ENCODE results near the gene HOXD9.

HOXD9 gene

DNA sequence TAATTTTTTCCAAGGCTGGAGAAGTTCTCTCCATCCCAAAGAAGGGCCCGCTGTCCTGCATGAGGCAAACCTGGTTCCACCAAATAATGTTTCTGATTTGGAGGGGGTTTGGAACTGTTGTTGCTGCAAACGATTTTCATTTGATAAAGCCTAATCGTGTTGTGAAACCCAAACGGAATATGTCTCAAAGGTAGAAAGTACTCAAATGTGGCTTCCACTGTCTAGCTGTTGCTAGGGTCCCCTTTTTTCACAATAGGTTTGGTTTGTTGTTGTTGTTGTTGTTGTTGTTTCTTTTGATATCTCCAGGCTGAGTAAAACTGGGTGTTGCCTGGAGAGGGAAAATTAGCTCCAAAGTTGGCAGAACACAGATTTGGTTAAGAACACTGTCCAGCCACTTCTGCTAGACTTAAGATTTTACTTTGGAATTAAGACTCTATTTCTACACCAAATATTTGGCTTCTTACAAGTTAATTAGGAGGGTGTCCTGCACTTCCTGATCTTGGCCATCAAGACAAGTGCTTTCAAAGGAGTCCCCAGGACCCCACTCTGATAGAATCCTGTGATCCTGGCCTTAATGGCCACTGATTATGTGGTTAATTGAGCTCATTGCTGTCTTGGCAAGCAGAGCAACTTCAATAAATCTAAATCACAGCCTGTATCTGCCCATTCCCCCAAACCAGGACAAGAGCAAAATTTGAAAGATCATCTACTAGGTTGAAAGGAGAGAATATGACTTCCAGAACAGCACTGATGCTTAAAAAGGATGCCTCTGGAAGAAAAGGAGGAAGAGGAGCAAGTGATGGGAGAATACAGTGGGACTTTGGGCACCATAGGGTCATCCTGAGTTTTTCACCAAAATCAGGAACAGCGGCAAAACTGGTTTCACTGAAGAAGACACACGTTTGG is 33.3 kb upstream of the HOXD9 start:
- no peak for TF ChIP-seq MYC (IDR thresholded peaks at IDR 0.05; ENCODE audit: low read depth, low read length)
- TF ChIP-seq CTCF (IDR thresholded peaks at IDR 0.05; ENCODE audit: low read depth, low read length): no peak
- no peak for TF ChIP-seq POLR2A (IDR thresholded peaks at IDR 0.05; ENCODE audit: extremely low read depth, insufficient read length)
- TF ChIP-seq, protein P1, sequence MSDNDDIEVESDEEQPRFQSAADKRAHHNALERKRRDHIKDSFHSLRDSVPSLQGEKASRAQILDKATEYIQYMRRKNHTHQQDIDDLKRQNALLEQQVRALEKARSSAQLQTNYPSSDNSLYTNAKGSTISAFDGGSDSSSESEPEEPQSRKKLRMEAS (IDR thresholded peaks at IDR 0.05; ENCODE audit: low read depth, low read length): no peak
- H3K4me3 ChIP-seq (ENCODE audit: low read depth, low read length): no peak overlapping the region
- no peak for DNase-seq (ENCODE audit: low read depth)

DNA sequence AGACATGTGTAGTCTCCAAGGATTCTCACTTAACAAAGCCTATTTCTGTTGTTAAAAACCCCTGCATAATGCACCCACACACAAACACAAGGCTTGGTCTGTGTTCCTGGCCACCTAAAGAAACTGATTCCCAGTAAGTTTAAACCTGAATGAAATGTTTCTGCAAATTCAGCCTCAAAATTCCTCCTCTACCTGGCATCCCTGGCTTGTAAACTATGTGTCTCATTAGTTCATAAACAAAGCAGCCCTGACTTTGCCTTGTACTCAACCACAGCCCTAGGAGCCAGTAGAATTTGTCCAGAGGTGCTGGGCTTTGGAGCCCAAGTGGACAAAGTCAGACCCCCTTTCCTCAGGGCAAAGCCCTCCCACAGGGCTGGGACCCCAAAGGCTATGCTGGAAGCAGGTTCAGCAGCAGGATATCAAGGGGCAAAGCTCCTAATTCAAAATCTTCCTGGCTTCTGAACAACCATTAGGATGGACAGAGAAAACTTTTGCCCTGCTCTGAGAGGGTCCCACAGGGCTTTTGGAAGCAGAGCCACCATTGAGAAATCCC is 32.6 kb upstream of the HOXD9 start:
- no peak for DNase-seq (ENCODE audit: low read depth)
- no peak for TF ChIP-seq MYC (IDR thresholded peaks at IDR 0.05; ENCODE audit: low read depth, low read length)
- TF ChIP-seq CTCF (IDR thresholded peaks at IDR 0.05; ENCODE audit: low read depth, low read length): no peak
- TF ChIP-seq POLR2A (IDR thresholded peaks at IDR 0.05; ENCODE audit: extremely low read depth, insufficient read length): no peak
- TF ChIP-seq, protein P1 (IDR thresholded peaks at IDR 0.05; ENCODE audit: low read depth, low read length): no peak
- H3K4me3 ChIP-seq (ENCODE audit: low read depth, low read length): no peak overlapping the region

DNA sequence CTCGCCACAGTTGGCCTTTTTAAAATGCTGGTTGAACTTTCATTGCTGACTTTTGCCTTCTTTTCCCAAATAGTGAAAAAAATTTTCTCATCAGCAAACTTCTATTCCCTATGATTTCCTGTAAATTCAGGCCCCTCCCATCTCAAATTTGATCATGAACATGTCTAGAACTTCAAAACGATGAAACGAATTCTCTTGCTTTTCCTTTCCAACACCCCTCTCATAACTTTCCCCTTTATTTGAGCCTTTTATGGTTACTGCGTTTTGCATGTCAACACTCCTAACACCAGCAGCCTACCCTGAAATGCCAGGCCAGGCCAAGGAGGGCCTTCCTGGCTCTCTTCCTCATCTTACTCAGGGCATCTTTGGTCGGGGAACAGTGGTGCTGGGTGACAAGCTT is 31.7 kb upstream of the HOXD9 start:
- TF ChIP-seq POLR2A (IDR thresholded peaks at IDR 0.05; ENCODE audit: extremely low read depth, insufficient read length): no peak
- TF ChIP-seq CTCF (IDR thresholded peaks at IDR 0.05; ENCODE audit: low read depth, low read length): no peak
- TF ChIP-seq MYC (IDR thresholded peaks at IDR 0.05; ENCODE audit: low read depth, low read length): no peak
- TF ChIP-seq, protein P1 (IDR thresholded peaks at IDR 0.05; ENCODE audit: low read depth, low read length): no peak
- no peak overlapping the region for H3K4me3 ChIP-seq (ENCODE audit: low read depth, low read length)
- DNase-seq (ENCODE audit: low read depth): no peak

DNA sequence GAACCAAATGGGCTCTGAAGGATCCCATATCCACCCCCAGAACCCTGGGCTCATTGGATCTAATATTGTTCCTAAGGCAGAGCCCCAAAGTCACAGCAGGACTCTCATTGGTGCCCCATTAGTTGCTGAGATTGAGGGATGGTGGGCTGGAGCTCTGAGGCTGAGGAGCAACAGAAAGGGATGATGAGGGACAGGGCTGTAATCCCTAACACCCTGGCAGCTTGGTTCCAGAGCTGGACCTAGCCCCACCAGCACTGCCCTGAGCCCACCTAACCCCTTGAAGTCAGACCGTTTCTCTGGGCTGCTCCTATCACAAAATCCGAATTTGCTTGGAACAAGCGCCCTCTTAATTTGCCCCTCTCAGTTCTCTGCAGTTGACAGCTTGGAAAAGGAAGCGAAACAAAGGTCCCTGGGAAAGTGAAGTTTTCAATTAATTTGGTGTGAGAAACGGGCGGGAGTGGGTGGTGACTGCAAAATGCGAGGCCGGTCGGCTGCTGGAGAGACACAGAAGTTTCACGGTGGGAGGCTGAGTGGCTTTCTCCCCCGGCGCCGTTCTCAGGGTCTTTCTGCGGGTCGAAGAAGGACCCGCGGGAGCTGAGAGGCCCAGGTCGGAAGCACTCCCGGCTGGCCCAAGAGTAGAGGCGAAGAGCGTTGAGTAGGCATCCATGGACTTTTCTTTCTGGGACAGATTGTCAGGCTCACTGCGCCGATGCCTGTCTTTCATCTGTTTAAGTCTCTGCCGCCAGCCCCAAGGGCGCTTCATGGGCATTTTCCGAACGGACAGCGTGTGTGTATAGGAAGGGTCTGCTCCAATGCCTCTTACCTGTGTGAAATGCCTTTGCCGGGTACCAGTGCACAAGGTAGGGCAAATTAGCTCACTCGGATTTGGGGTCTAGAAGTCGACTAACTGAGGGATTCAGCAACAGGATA is 30.9 kb upstream of the HOXD9 start:
- TF ChIP-seq MYC (IDR thresholded peaks at IDR 0.05; ENCODE audit: low read depth, low read length) (no peak), CTCF (IDR thresholded peaks at IDR 0.05; ENCODE audit: low read depth, low read length) (no peak), POLR2A (IDR thresholded peaks at IDR 0.05; ENCODE audit: extremely low read depth, insufficient read length) (no peak)
- TF ChIP-seq, protein P1 (IDR thresholded peaks at IDR 0.05; ENCODE audit: low read depth, low read length): no peak
- DNase-seq (ENCODE audit: low read depth): no peak
- no peak overlapping the region for H3K4me3 ChIP-seq (ENCODE audit: low read depth, low read length)

GRCh38 chr2:176092270-176093144 is 30.0 kb upstream of the HOXD9 start, which contains the start of gene HOXD13:
HOXD13 (plus strand) TSS chr2:176092721; CDS start chr2:176092891, 170 bp downstream.
- H3K4me3 ChIP-seq (ENCODE audit: low read depth, low read length): peak within 1 kb of the TSS; percentile 86
- TF ChIP-seq CTCF (IDR thresholded peaks at IDR 0.05; ENCODE audit: low read depth, low read length): no peak
- TF ChIP-seq, protein P1 (IDR thresholded peaks at IDR 0.05; ENCODE audit: low read depth, low read length): peak; percentile 59
- TF ChIP-seq POLR2A (IDR thresholded peaks at IDR 0.05; ENCODE audit: extremely low read depth, insufficient read length): peak; percentile 85
- TF ChIP-seq MYC (IDR thresholded peaks at IDR 0.05; ENCODE audit: low read depth, low read length): peak; percentile 48; the same call in 1 of the 2 replicates
- DNase-seq (ENCODE audit: low read depth): peak; percentile 82
